Hematopoietic multipotent progenitor cell treated with erythropoietin and hydrocortisone succinate and interleukin-3 and kit ligand, for 15 days (in vitro differentiated cells): ENCODE data around the gene GGT7.
"Not testable (repeated sequence)": the region's sequence is repeated elsewhere in the genome, so short reads cannot be mapped to it uniquely, and the experiment has no call there.

Experiments used
- DNase-seq: peaks from one replicate; pipeline ENCODE4 v3.0.0-alpha.2; 2015; ENCODE audit warnings: low spot score

The GGT7 gene

DNA sequence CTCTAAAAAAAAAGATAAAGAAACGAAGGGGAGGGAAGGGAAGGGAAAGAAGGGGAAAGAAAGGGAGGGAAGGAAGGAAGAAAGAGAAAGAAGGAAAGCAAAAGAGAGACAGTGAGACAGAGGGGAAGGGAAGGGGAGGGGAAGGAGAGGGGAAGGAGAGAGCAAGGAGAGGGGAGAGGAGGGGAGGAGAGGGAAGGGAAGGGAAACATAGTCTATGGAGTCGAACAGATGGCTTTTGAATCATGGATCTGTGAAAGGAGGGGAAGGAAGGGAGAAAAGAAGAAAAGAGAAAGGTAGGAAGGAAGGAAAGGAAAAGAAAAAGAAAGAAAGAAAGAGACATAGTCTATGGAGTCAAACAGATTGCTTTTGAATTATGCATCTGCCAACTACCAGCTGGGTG lies 30.5 kb downstream of the GGT7 start:
- no peak for DNase-seq

DNA sequence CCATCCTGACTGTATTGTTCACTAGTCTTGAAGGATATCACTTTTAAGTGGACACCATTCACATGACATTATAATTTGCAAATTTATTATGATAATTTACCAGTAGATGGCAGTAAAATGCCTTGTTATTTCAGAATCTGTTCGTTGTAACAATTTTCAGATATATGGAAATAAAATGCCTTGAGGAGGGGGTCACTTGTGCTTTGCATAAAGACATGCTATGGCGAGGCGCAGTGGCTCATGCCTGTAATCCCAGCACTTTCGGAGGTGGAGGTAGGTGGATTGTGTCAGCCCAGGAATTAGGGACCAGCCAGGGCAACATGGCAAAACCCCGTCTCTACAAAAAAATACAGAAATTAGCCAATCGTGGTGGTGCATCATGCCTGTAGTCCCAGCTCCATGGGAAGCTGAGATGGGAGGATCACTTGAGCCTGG lies 38.2 kb downstream of the GGT7 start:
- DNase-seq: peak; percentile 65

DNA sequence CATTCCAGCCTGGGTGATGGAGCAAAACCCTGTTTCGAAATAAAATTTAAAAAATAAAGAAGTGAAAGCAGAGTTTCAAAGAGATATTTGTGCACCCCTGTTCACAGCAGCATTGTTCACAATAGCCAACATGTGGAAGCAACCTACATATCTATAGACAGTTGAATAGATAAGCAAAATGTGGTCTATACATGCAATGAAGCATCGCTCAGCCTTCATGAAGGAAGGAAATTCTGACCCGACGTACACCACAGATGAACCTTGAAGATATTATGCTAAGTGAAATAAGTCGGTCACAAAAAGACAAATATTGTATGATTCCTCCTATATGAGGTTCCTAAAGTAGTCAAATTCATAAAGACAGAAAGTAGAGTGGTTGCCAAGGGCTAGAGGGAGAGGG lies 40.7 kb downstream of the GGT7 start:
- DNase-seq: no peak

DNA sequence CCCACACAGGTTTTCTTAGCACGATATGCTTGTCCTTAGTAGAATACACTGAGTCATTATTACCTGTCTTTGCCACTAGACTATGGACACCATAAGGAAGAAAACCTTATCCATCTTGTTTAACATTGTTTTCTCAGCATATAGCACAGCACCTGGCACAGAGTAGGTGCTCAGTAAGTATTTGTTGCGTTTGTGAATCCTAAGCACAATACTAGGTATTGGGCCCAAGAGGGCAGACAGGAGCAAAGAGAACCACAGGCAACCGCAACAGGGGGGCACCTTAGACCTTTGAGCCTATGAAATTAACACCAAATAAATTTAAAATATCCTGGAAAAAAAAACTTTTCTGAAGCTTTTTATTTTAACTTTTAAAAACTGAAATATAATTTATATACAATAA lies 43.5 kb downstream of the GGT7 start:
- no peak for DNase-seq

DNA sequence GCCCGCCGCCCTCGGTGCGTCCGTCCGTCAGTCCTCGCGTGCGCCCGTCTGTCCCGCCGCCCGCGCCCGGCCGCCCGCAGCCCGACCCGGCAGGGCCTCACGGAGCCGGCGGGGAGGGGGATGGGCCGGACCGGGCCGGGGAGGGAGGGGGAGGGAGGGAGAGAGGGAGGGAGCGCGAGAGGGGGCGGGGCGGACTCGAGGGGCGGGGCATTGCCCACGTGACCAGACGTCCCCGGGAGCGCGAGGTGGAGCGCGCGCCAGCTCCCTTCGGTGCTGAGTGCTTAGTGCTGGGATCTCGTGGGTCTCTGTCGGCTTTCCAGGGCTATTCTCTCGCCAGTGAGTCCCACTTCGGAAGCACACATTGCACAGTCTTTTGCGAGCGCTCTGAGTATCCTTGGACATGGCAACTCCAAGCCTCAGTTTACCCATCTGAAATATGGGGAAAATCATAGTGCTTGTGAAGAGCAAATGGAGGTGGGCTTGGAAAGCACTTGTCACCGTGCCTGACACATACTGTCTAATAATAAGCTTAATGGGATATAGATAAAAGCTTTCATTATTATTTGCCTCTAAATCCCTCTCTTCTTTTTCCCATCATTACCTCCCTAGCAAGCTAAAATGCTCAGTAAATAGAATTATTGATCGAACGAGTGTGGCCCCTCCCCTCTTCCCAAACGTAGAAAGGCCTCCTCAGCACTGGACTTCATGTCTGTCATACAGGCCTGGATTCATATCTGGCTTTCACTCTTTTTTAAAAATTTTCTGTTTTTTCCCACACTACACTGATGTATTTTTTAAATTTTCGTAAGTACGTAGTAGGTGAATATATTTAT lies 46.9 kb downstream of the GGT7 start, which contains the start of gene NCOA6:
NCOA6 (minus strand) TSS at position 122 of the 833 bp plus-strand sequence. CDS start 43,296 bp downstream, outside the sequence.
- DNase-seq: peak; percentile 87

DNA sequence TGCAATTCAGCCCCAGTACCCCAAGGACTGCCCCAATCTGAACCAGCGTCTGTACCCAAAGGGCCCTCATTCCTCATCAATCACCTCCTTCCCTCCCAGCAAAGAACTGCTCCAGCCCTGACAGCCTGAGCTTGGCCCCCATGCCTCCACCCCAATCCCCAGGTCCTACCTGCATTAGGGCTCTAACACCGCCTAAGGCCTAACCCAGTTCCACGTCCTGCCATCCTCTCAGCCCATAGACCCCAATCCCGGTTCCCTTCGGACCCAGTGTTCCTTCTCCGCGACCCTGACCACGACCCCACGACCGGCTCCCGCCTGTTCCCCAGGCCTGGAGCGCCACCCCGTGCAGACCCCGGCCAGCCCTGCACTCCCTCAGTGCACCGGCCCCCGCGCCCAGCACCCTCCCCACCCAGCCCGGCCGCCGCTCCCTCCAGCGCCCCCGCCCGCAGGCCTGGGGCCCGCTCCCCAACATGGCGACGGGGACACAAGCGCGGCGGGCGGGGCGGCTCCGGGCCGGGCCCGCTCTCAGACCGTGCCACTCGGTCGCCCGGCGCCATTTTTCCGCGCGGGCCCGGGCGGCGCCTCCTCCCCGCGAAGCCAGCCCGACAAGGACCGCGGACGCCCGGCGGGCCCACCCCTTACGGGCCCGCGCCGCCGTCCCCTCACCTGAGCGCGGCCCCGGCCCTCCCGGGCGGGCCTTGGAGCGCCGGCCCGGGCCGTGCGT lies 47.7 kb downstream of the GGT7 start:
- peak; percentile 69 for DNase-seq

DNA sequence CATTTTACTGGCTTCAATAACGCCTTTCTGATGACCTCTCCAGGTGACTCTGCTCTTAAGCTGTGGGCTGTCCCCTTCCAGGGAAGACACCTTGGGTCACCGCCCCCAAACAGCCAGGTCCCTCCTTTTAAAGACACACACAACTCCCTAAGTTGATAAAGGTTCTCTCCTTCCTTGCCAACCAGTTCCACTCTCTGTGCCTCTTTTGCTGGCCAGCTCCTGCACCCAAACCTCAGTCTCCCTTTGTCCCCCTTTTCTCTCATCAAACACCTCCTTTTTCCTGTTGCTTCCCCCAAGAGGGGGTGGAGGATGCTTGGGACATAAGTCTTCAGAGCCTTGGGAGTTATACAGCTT lies 48.2 kb downstream of the GGT7 start:
- DNase-seq: peak; percentile 88

DNA sequence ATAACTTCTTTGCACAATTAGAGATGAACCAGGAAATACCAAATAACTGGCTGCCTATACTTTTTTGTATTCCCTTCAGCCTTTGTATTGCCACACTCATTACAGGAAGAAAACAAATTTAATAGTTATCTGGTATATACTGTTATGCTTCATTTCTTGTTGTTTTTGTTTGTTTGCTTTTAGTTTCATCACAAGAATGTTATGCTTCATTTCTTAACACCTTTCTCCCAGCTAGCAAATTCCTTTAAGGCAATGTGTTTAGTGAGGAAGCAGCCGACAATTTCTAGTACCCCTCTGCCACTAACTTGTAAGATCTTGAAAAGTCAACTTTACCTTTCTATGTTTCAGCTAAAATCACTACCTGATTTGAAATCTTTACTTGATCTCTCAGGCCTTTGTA lies 48.6 kb downstream of the GGT7 start:
- no peak for DNase-seq

DNA sequence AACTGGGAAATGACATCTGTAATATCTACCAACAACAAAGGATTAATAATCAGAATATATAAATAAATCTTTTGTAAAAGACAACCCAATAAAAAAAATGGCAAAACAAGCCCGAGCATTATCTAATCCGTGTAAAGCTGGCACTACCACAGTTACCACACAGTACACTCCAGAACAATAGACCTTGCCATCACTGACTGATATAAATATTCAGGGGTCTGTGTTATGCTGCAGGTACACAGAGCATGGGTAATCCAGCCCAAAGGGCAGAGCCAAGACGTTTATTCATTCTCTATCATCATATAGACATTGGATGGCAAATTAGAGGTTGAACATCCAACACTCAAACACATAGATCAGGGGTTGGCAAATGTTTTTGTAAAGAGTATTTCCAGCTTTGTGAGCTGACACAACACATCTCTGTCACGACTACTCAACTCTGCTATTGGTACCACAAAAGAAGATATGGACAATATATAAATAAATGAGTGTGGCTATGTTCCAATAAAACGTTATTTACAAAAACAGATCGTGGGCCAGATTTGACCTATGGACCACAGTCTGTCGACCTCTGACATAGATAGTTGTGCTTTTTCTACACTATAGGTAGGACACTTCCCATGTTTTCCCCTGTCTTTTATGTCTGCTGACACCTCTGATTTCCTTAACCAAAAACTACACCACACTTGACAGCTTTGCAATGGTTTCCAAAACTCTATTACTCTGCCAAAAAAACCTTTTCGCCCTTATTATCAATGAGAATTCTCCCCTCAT lies 51.7 kb downstream of the GGT7 start:
- no peak for DNase-seq

DNA sequence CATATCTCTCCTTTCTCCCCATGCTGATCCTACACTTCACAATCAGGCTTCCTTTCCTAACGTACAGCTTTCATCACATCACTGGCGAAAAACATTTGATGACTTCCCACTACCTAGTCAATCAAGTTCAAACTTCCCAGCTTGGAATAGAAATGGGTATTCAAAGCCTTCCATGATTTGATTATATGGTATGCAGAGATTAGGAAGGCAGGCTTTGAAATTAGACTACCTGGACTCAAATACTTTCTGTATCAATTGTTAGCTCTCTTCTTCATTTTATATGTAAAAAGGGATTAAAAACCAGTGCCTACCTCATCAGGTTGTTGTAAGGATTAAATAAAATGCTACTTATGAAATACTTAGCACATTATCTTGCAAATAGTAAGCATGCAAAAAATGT lies 54.9 kb downstream of the GGT7 start:
- no peak for DNase-seq

DNA sequence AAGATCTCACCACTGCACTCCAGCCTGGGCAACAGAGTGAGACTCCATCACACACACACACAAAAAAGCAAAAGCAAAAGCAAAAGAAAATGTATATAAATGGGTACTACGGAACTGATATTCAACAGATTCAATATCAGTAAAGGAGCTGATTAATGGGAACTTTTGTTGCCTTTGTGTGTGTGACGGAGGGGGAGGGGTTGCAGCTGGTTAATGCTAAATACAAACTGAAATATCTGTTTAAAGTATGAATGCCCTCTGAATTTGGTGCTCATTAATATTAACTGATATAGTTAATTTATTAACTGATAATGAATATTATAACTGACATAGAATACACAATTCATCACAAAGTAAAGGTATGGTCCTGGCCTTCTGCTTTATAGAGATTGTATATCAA lies 55.6 kb downstream of the GGT7 start:
- DNase-seq: no peak

DNA sequence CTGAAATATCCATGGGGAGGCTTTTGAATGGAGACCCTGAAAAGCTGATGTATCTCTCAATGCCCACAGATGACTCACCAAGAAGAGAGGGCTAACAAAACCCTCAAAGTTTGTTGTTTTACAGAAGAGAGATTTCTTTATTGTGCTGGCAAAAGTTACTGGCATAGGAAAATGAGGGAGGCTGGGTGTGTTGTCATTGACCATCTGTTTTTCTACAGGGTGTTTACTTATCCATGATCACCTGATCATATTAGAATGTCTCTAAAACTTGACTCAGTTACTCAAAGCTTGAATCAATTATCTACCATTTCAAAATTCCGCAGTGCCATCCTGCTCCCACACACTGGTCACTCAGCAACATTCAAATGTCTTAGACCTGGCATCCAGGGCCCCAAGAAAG lies 57.0 kb downstream of the GGT7 start:
- DNase-seq: no peak

DNA sequence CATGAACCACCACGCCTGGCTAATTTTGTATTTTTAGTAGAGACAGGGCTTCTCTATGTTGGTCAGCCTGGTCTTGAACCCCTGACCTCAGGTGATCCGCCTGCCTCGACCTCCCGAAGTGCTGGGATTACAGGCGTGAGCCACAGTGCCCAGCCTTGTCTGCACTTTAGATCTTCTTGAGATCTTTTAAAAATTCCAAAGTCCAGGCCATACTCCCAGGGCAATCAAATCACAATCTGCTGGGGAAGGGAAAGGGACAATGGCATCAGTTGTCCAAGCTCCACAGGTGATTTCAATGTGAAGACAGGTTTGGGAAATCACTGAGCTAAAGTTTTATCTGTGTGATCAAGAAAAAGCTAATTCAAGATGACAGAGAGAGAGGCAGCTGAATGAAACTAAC lies 64.1 kb downstream of the GGT7 start:
- DNase-seq: no peak

DNA sequence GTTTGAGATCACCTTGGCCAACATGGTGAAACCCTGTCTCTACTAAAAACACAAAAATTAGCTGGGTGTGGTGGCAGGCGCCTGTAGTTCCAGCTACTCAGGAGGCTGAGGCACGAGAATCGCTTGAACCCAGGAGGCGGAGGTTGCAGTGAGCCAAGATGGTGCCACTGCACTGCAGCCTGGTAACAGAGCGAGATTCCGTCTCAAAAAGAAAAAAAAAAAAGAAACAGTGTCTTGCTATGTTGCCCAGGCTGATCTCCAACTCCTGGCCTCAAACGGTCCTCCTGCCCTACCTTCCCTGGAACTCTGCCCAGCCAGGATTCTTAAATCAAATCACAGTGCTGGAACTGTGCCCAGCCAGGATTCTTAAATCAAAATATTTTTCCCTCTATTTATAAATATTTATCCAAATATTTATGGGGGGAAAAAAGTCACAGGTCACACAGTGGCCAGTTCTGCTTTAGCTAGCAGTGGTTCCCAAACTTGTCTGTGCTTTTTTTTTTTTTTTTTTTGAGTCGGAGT lies 64.7 kb downstream of the GGT7 start:
- DNase-seq: not testable (repeated sequence)

DNA sequence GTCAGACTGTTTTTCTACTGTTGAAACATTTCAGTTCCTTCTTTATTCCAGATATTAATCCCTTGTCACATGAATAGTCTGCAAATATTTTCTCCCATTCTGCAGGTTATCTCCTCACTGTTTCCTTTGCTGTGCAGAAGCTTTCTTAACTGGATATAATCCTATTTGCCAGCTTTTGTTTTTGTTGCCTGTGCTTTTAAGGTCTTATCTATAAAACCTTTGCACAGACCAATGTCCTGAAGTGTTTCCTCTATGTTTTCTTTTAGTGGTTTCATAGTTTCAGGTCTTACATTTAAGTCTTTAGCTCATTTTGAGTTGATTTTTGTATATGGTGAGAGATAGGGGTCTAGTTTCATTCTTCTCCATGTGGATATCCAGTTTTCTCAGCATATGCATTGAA lies 66.4 kb downstream of the GGT7 start:
- DNase-seq: no peak

DNA sequence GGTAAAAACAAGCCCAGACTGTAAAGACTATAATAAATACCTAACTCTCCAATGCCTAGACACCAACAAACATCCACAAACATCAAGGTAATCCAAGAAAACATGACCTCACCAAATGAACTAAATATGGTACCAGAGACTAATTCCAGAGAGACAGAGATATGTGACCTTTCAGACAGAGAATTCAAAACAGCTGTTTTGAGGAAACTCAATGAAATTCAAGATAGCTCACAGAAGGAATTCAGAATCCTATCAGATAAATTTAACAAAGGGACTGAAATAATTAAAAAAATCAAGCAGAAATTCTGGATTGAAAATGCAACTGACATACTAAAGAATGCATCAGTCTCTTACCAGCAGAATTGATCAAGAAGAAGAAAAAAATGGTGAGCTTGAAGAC lies 73.8 kb downstream of the GGT7 start:
- DNase-seq: no peak

DNA sequence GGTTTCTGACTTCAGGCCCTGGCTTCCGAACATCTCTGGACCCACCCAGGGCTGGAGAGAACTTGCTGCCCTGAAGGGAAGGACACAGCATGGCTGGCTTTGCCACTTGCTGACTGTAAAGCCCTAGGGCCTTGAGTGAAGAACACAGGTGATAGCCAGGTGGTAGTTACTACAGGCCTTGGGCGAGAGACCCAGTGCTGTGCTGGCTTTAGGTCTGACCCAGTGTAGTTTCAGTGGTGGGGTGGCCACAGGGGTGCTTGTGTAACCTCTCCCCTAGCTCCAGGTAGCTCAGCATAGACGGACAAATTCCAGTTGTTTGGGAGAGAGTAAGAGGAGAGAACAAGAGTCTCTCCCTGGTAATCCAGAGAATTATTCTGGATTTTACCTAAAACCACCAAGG lies 74.3 kb downstream of the GGT7 start:
- no peak for DNase-seq

DNA sequence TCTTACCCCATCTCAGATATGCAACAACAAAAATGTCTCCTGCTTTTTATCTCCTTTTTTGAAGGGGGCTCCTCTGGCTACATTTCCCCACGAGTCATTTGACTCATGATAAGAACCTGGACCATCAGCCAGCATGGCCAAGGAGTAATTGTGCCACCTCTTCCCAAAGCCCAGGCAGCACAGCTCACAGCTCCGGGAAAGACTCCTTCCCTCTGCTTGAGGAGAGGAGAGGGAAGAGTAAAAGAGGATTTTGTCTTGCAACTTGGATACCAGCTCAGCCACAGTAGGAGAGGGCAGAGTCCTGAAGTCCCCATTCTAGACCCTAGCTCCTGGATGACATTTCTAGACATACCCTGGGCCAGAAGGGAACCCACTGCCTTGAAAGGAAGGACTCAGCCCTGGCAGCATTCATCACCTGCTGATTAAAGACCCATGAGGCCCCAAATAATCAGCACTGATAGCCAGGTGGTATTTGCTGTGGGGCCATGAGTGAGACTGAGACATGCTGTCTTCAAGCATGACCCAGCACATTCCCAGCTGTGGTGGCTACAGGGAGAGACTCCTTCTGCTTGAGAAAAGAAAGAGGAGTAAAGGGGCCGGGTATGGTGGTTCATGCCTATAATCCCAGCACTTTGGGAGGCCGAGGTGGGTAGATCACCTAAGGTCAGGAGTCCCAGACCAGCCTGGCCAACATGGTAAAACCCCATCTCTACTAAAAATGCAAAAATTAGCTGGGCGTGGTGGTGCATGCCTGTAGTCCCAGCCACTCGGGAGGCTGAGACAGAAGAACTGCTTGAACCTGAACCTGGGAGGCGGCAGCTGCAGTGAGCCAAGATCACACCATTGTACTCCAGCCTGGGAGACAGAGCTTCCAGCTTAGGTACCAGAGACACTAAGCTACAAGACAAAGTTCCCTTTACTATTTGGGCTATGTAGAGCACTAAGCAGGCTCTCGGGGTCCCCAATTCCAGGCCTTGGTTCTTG lies 75.4 kb downstream of the GGT7 start:
- no peak for DNase-seq
